Gastrocnemius medialis (tissue), 4 donors: Measurements from ENCODE around the gene RNASEH2A.

Experiments
- POLR2A ChIP-seq, 2 donors: fragments of 450-650 bp; IDR thresholded peaks; one replicate each; pipeline ENCODE4 v1.6.1; 2017; ENCODE audit warnings: antibody characterized with exemption in 2 of 2, mild to moderate bottlenecking in 2 of 2, moderate library complexity in 2 of 2
- TF ChIP-seq, protein P1 (sequence below), 5 experiments: fragments of 450-650 bp in 3 of 5; fragments of 200-600 bp in 2 of 5; sonication (generic) in 2 of 5; IDR thresholded peaks in 4 of 5; conservative IDR thresholded peaks in 1 of 5; 1 replicate in 4 of 5; 2 replicates in 1 of 5; pipeline ENCODE4 v1.5.1; 2016 to 2019; ENCODE audit warnings: antibody characterized with exemption in 5 of 5, mild to moderate bottlenecking in 3 of 5, moderate library complexity in 3 of 5

GRCh38 chr19:12837225-12837624, 30.8 kb downstream of the RNASEH2A start:
- TF ChIP-seq, protein P1, sequence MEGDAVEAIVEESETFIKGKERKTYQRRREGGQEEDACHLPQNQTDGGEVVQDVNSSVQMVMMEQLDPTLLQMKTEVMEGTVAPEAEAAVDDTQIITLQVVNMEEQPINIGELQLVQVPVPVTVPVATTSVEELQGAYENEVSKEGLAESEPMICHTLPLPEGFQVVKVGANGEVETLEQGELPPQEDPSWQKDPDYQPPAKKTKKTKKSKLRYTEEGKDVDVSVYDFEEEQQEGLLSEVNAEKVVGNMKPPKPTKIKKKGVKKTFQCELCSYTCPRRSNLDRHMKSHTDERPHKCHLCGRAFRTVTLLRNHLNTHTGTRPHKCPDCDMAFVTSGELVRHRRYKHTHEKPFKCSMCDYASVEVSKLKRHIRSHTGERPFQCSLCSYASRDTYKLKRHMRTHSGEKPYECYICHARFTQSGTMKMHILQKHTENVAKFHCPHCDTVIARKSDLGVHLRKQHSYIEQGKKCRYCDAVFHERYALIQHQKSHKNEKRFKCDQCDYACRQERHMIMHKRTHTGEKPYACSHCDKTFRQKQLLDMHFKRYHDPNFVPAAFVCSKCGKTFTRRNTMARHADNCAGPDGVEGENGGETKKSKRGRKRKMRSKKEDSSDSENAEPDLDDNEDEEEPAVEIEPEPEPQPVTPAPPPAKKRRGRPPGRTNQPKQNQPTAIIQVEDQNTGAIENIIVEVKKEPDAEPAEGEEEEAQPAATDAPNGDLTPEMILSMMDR (IDR thresholded peaks at IDR 0.05 in 4 of 5, conservative IDR thresholded peaks at IDR 0.05 in 1 of 5): no peak
- no peak for TF ChIP-seq POLR2A (IDR thresholded peaks at IDR 0.05)
